ENCODE measurements around the gene BBS9. TPM values are rescaled to one million over a fixed set of nuclear protein-coding genes. Genes with fewer than 3 reads are reported as not detected.

Gene BBS9
- total RNA-seq, 1 donor from 2014 or later: 33.0 TPM

GRCh38 chr7:33393770-33394169, 264.4 kb downstream of the BBS9 start:
- peaks cover 8% of the 10 kb centered on the region for H3K36me3 Mint-ChIP-seq (ENCODE audit: low read depth, unreplicated experiment)
- H3K27ac Mint-ChIP-seq (ENCODE audit: unreplicated experiment): no peak overlapping the region
- TF ChIP-seq, protein P1, sequence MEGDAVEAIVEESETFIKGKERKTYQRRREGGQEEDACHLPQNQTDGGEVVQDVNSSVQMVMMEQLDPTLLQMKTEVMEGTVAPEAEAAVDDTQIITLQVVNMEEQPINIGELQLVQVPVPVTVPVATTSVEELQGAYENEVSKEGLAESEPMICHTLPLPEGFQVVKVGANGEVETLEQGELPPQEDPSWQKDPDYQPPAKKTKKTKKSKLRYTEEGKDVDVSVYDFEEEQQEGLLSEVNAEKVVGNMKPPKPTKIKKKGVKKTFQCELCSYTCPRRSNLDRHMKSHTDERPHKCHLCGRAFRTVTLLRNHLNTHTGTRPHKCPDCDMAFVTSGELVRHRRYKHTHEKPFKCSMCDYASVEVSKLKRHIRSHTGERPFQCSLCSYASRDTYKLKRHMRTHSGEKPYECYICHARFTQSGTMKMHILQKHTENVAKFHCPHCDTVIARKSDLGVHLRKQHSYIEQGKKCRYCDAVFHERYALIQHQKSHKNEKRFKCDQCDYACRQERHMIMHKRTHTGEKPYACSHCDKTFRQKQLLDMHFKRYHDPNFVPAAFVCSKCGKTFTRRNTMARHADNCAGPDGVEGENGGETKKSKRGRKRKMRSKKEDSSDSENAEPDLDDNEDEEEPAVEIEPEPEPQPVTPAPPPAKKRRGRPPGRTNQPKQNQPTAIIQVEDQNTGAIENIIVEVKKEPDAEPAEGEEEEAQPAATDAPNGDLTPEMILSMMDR (IDR thresholded peaks at IDR 0.05; ENCODE audit: unreplicated experiment): no peak
- peaks cover 4% of the 10 kb centered on the region for H3K4me1 Mint-ChIP-seq (ENCODE audit: unreplicated experiment)
- H3K9me3 Mint-ChIP-seq (ENCODE audit: unreplicated experiment): no peaks in the 10 kb centered on the region
- no peak overlapping the region for H3K4me3 Mint-ChIP-seq (ENCODE audit: unreplicated experiment)
- peaks cover 4% of the 10 kb centered on the region for H3K27me3 Mint-ChIP-seq (ENCODE audit: unreplicated experiment)
- DNase-seq (ENCODE audit: low spot score): no peak

DNA sequence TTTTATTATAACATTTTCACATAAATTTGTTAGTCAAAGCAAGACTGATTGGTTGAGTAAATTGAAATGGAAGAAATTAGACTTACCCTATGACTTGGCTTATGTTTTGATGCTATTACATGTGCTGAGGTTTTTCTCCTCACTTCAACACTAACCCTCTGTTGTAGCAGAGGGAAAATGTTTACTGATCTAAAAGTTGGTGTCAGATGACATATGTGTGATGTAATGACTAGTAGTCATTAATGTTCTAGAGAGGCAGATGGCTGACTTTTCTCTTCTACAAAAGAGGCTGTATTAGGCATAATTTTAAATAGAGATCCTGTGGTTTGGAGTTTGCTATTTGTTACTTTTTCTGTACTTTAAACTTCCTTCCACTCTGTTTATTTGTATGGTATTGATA, 266.0 kb downstream of the BBS9 start:
- no peak for DNase-seq (ENCODE audit: low spot score)
- Mint-ChIP-seq H3K9me3 (ENCODE audit: unreplicated experiment) (no peaks in the 10 kb centered on the region), H3K4me1 (ENCODE audit: unreplicated experiment) (no peaks in the 10 kb centered on the region), H3K4me3 (ENCODE audit: unreplicated experiment) (no peak overlapping the region), H3K27me3 (ENCODE audit: unreplicated experiment) (peaks cover 4% of the 10 kb centered on the region), H3K36me3 (ENCODE audit: low read depth, unreplicated experiment) (peaks cover 8% of the 10 kb centered on the region), H3K27ac (ENCODE audit: unreplicated experiment) (no peak overlapping the region)
- TF ChIP-seq, protein P1 (IDR thresholded peaks at IDR 0.05; ENCODE audit: unreplicated experiment): no peak

- Mint-ChIP-seq H3K4me1 (ENCODE audit: unreplicated experiment) (no peaks in the 10 kb centered on the region), H3K27ac (ENCODE audit: unreplicated experiment) (no peak overlapping the region), H3K9me3 (ENCODE audit: unreplicated experiment) (no peaks in the 10 kb centered on the region), H3K36me3 (ENCODE audit: low read depth, unreplicated experiment) (peaks cover 8% of the 10 kb centered on the region), H3K27me3 (ENCODE audit: unreplicated experiment) (no peaks in the 10 kb centered on the region), H3K4me3 (ENCODE audit: unreplicated experiment) (no peak overlapping the region)
- no peak for DNase-seq (ENCODE audit: low spot score)
- TF ChIP-seq, protein P1 (IDR thresholded peaks at IDR 0.05; ENCODE audit: unreplicated experiment): no peak
Observed at GRCh38 chr7:33399528-33400213, 270.3 kb downstream of the BBS9 start.

- Mint-ChIP-seq H3K4me1 (ENCODE audit: unreplicated experiment) (no peaks in the 10 kb centered on the region), H3K27me3 (ENCODE audit: unreplicated experiment) (no peaks in the 10 kb centered on the region), H3K27ac (ENCODE audit: unreplicated experiment) (no peak overlapping the region), H3K9me3 (ENCODE audit: unreplicated experiment) (no peaks in the 10 kb centered on the region), H3K4me3 (ENCODE audit: unreplicated experiment) (no peak overlapping the region), H3K36me3 (ENCODE audit: low read depth, unreplicated experiment) (peaks cover 8% of the 10 kb centered on the region)
- TF ChIP-seq, protein P1 (IDR thresholded peaks at IDR 0.05; ENCODE audit: unreplicated experiment): no peak
- no peak for DNase-seq (ENCODE audit: low spot score)
Observed at GRCh38 chr7:33400214-33400538, 270.8 kb downstream of the BBS9 start.

DNA sequence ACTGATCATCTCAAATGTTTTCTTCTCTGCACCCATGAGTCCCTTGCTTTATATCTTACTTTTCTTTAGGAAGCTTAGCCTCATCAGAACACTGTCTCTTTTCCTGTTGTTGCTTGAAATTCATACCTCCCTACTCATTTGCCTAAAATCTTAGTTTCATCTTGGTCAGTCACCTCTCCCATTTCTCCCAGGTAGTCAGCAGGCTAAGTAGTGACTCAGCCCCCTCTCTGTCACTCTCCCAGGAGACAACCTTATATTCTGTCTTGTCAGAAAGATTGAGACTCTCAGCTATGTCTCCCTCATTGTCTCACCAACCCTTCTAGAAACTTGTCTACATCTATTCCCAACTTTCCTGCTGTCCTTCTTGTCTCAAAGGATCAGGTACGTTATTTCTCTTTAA, 280.9 kb downstream of the BBS9 start:
- Mint-ChIP-seq H3K4me1 (ENCODE audit: unreplicated experiment) (no peaks in the 10 kb centered on the region), H3K27me3 (ENCODE audit: unreplicated experiment) (no peaks in the 10 kb centered on the region), H3K27ac (ENCODE audit: unreplicated experiment) (no peak overlapping the region), H3K9me3 (ENCODE audit: unreplicated experiment) (no peaks in the 10 kb centered on the region), H3K36me3 (ENCODE audit: low read depth, unreplicated experiment) (peaks cover 22% of the 10 kb centered on the region), H3K4me3 (ENCODE audit: unreplicated experiment) (no peak overlapping the region)
- TF ChIP-seq, protein P1 (IDR thresholded peaks at IDR 0.05; ENCODE audit: unreplicated experiment): no peak
- no peak for DNase-seq (ENCODE audit: low spot score)

All from endothelial cell (in vitro differentiated cells).